ENCODE measurements around the gene IP6K1. TPM values are rescaled to one million over a fixed set of nuclear protein-coding genes. Genes with fewer than 3 reads are reported as not detected.
A peak's percentile ranks its signal among the peaks of the same experiment; 100 is the strongest.

Gene IP6K1
- total RNA-seq, 1 donor: 29.6 TPM

DNA sequence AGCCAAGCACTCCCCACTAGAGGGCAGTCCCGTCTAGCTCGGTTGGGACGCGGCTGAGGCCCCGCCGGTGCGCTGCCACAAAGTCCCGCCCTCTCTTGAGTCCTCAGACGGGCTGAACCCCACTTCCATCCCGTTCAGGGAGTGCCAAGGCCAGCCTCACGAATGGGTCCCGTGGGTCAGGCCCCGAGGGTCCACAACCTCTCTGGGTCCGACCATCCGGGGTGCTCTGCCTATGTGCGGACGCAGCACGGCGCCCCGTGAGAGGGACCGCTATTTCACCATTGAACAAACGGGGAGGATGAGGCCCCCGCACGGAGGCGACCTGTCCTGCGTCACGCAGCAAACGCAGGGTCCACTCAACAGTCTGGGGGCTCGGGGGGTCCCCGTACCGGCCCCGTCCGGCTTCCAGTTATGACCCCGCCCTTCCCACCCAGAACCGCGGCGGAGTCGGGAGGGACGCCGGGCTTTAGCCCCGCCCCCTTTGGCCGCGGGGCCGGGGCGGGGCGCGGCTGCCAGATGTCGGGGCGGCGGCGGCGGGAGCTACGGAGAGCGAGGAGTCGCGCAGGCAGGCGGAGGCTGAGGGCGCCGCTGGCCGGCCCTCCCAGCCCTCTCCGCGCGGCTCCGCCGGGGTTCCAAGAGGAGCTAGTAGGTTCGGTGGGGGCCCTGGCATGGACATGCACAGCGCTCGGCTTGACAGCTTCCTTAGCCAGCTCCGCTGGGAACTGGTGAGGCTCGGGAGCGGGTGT lies 16.6 kb upstream of the IP6K1 start, which contains the start of gene INKA1:
TSS of gene INKA1 (plus strand) at position 543 of the 746 bp plus-strand sequence. CDS start at position 675, 132 bp downstream.
- TF ChIP-seq, protein P1, sequence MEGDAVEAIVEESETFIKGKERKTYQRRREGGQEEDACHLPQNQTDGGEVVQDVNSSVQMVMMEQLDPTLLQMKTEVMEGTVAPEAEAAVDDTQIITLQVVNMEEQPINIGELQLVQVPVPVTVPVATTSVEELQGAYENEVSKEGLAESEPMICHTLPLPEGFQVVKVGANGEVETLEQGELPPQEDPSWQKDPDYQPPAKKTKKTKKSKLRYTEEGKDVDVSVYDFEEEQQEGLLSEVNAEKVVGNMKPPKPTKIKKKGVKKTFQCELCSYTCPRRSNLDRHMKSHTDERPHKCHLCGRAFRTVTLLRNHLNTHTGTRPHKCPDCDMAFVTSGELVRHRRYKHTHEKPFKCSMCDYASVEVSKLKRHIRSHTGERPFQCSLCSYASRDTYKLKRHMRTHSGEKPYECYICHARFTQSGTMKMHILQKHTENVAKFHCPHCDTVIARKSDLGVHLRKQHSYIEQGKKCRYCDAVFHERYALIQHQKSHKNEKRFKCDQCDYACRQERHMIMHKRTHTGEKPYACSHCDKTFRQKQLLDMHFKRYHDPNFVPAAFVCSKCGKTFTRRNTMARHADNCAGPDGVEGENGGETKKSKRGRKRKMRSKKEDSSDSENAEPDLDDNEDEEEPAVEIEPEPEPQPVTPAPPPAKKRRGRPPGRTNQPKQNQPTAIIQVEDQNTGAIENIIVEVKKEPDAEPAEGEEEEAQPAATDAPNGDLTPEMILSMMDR (IDR thresholded peaks at IDR 0.05; ENCODE audit: insufficient read depth, low read length): peak; percentile 86
- peak; percentile 77 for DNase-seq (ENCODE audit: low read depth)
- peak within 1 kb of the TSS; percentile 86 for H3K4me3 ChIP-seq (ENCODE audit: low read depth, low read length)

DNA sequence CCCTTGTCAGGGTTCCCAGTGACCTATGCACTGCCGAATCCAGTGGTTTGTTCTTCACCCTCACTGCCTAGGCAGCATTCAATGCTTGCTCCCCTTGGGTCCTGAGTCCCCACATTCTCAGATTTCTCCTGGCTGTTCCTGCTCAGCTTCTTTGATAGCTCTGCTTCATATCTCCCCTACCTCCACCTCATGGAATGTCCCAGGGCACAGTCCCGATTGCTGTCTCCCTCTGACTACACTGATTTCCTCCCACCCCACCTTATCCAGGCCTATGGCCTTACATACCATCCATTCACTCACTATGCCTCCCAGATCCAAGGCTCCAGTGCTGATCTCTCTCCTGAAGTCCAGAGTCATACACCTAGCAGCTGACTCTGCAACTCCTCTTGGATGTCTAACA lies 14.8 kb upstream of the IP6K1 start:
- H3K4me3 ChIP-seq (ENCODE audit: low read depth, low read length): no peak overlapping the region
- TF ChIP-seq, protein P1 (IDR thresholded peaks at IDR 0.05; ENCODE audit: insufficient read depth, low read length): no peak

DNA sequence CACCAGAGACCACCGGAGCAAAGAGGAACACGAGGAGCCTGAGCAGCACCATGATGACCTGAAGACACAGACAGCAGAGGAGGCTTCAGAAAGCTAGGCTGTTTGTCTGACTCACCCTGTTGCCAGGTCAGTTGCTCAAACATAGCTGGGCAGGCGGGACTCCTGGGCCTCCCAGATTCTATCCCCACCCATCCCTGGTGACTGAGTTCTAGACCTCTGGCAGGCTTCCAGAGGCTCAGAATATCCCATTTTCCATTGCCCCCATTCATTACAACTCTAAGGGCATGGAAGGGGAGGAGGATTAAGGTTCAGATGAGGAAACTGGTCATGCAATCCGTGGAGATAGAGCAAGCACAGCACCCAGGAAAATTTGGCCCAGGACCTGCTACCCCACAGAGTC lies 13.4 kb upstream of the IP6K1 start, which contains the start of gene CDHR4:
TSS of gene CDHR4 (minus strand) at position 113 of the 400 bp plus-strand sequence. CDS start at position 52, 61 bp downstream.
- peak; percentile 85 for DNase-seq (ENCODE audit: low read depth)
- TF ChIP-seq, protein P1 (IDR thresholded peaks at IDR 0.05; ENCODE audit: insufficient read depth, low read length): no peak
- no peak within 1 kb of the TSS for H3K4me3 ChIP-seq (ENCODE audit: low read depth, low read length)

More for the DNA sequence above, 14.8 kb upstream of the IP6K1 start:
- no peak for DNase-seq (ENCODE audit: low read depth)

DNA sequence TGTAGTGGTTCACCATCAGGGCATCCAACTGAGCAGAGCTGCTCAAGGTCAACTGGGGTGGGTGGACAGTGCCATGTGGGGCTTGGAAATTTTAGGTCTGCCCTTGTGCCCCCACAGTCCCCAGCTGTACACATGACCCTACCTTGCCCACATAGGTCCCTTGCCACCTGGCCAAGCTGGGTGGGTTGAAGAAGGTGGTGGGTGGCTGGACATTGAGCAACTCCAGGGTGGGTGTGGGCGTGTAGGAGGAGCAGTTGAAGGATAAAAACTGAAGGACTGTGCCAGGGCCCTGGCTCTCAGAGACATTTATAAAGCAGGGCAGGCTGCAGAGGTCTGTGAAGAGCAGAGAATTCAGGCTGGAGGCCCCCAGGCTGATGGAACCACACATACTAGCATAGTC lies 12.8 kb upstream of the IP6K1 start:
- TF ChIP-seq, protein P1 (IDR thresholded peaks at IDR 0.05; ENCODE audit: insufficient read depth, low read length): no peak
- DNase-seq (ENCODE audit: low read depth): no peak
- no peak overlapping the region for H3K4me3 ChIP-seq (ENCODE audit: low read depth, low read length)

DNA sequence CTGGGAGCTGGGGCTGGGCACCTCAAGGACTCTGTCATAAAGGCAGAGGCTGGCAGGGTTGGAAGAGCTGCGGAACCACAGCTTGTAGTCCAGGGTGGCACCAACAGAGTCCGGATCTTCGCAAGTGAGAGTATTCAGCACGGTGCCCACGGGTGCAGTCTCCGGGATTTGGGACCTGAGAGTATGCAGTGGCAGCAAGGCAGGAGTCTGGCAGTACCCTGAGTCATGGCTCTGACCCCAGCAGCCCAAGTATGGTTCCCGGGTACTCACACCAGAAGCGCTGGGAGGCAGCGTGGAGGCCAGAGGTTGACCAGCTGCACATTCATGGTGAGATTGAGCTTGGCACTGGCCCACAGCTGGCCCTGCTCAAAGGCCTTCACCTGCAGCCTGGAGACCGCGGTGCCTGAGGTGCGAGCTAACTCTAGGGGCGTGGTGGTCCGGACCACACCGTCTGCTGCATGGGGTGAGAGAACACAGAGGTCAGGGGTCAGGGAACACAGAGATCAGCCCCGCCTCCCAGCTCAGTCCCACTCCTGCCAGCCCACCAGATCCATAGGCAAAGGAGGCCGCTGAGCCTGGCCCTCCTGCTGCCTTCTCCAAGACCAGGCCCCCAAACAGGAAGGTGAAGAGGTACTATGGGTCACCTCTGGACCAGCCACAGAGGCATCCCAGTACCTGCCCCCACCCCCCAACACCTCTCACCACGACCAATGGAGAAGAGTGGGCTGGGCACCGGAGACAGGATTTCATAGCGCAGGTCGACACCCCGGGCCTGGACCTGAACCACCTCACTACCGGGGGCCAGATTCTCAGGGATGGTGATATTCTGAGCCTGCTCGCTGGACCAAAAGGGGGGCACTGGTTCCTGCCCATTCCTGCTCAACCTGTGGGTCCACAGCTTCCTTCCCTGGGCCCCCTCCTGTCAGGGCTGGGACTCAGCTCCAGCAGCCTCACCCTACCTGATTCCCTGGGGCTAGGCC lies 8.9 kb upstream of the IP6K1 start:
- DNase-seq (ENCODE audit: low read depth): no peak
- no peak overlapping the region for H3K4me3 ChIP-seq (ENCODE audit: low read depth, low read length)
- TF ChIP-seq, protein P1 (IDR thresholded peaks at IDR 0.05; ENCODE audit: insufficient read depth, low read length): no peak

DNA sequence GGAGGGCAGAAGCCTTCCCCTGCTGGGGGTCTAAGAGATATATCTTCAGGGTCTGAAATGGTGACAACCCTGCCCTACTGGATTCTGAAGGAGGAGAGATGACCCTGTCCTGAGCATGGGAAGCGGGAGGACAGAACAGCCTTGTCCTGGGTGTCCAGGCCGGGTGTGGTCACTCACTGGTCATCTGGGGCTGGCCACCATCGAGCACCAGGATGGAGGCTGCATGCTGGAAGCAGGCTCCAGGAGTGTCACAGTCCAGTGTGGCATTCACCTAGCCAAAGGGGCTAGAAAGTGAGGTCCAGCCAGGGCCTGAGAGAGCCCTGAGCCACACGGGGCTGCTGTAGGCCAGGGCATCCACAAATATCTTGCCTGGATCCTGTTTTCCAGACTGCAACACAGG lies 8.1 kb upstream of the IP6K1 start:
- TF ChIP-seq, protein P1 (IDR thresholded peaks at IDR 0.05; ENCODE audit: insufficient read depth, low read length): no peak
- no peak for DNase-seq (ENCODE audit: low read depth)
- no peak overlapping the region for H3K4me3 ChIP-seq (ENCODE audit: low read depth, low read length)

Data from fibroblast of the aortic adventitia (primary cell).